ENCODE results near the gene SOX12.

SOX12 gene

GRCh38 chr20:325045-325888 is at the start of gene SOX12:
Gene SOX12 (plus strand): TSS chr20:325552. CDS start chr20:325925, 373 bp downstream.
- DNase-seq: peak; percentile 98

DNA sequence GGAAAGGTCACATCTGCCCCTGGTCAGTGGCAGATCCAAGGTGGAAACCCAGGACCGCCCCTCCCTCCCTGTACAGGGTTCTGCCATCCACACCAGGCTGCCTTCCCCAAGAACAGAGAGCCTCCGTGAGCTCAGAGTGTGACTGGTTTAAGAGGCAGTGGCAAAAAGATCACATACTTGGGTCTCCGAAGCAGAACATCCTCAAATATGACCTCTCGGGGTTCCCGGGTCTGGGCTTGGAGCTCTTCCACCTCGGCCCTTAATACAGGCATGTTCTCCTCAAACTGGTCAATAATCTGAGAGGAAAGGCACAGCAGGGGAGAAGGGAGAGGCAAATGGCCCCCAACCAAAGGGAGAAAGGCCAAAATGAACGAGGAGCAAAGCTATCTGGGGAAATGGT is 49.6 kb upstream of the SOX12 start:
- no peak for DNase-seq

GRCh38 chr20:276620-277495 is 48.5 kb upstream of the SOX12 start:
- DNase-seq: no peak

DNA sequence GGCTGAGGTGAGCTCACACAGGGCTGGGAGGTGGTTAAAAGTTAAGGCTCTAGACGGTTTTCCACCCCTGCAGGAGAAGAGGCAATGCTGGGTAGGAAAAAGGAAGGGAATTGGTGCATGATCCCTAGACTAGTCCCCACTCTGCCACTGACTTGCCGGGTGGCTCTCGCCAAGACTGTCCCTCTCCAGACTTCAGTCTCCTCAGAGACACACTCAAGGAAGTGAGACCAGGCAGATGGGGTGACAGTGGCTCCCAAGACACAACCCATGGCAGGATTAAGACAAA is 47.9 kb upstream of the SOX12 start:
- no peak for DNase-seq

GRCh38 chr20:278181-278580 is 47.2 kb upstream of the SOX12 start:
- no peak for DNase-seq

- no peak for DNase-seq
Measured at GRCh38 chr20:278607-279571, 46.5 kb upstream of the SOX12 start.

- DNase-seq: no peak
Measured at GRCh38 chr20:284172-284571, 41.2 kb upstream of the SOX12 start.

DNA sequence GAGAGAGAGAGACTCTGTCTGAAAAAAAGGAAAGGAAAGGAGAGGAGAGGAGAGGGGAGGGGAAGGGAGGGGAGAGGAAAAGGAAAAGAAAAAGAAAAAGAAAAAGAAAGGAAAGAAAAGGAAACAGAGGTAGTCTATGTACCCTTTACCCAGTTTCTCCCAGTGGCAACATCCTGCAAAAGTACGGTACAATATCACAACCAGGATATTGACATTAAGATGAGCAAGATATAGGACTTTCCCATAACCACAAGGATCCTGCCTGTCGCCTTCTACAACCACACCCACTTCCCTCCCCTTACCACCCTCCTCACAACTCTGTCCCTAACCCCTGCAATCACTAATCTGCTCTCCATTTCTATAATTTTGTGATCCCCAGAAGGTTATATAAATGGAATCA is 38.8 kb upstream of the SOX12 start:
- DNase-seq: no peak

GRCh38 chr20:288956-289692 is 36.2 kb upstream of the SOX12 start:
- DNase-seq: no peak

- DNase-seq: no peak
Measured at GRCh38 chr20:289693-290083, 35.7 kb upstream of the SOX12 start.

DNA sequence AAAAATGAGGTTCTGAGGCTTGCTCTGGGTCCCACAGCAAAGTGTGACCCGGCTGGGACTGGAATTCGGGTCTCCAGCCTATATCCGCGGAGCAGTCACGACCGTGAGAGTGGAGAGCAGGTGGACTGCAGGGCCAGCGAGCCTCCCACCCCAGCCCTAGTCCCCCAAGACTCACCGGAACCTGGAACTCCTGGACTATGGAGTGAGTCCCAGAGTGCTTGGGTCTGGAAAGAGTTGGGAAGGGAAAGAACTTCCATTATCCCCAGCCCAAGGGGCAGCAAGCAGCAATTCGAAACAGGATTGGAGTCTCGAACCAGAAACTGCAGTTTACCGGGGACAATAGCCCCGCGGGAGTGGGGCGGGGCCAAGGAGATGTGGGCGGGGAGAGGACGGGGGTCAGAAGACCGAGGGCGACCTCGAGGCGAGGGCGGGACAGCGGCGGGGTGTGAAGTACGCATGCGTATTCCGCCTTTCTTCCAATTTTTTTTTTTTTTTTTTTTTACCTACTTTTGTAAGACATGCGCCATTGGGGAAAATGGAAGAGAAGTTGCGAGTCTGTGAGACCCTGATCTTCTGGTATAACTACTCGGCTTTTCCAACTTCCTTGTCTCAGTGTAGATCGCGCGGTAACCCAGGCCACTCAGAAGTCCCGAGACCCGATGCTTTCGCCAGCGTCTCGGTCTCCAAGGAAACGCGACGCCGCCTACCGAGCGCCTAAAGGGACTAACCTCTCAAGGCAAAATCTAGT is 35.1 kb upstream of the SOX12 start, which contains the start of gene C20orf96:
Gene C20orf96, minus strand, starts transcription at position 667 of the 748 bp plus-strand sequence. Its CDS starts 140 bp downstream, at position 527.
- peak; percentile 94 for DNase-seq

DNA sequence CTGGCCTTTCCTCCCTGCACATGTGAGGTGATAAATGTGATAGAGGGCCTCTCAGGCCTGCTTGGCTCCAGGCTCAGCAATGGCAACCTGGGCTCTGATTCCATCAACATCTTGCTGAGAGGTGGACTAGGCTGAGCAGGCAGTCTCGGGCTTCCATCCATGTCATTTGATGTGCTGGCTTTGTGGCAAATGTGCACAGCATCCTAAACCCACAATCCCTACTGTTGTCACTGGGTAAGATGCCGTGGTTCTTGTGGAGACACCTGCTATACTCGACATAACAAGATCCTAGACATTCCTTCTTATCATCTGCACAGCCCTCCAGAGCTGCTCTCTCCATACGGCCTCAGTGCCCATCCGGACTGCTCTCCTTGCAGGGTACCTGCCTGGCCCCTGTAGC is 30.8 kb upstream of the SOX12 start:
- DNase-seq: no peak

DNA sequence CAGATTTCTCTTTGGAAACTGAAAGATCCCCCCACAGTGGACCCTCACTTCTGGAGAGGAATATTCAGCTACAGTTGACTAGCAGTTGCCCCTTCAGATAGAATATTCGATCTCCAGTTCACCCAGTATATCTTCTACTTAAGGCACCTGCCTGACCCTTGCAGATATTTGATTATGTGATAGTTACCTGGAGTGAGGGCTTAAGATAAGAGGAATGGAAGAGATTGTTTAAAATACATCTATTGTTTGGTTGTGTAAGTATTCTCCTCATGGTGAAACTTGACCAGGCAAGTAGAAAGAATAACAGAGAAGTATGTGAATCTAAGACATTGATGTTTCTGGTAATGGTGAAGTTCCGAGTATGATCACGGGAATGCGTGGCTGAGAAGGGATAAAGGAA is 29.5 kb upstream of the SOX12 start:
- no peak for DNase-seq

DNA sequence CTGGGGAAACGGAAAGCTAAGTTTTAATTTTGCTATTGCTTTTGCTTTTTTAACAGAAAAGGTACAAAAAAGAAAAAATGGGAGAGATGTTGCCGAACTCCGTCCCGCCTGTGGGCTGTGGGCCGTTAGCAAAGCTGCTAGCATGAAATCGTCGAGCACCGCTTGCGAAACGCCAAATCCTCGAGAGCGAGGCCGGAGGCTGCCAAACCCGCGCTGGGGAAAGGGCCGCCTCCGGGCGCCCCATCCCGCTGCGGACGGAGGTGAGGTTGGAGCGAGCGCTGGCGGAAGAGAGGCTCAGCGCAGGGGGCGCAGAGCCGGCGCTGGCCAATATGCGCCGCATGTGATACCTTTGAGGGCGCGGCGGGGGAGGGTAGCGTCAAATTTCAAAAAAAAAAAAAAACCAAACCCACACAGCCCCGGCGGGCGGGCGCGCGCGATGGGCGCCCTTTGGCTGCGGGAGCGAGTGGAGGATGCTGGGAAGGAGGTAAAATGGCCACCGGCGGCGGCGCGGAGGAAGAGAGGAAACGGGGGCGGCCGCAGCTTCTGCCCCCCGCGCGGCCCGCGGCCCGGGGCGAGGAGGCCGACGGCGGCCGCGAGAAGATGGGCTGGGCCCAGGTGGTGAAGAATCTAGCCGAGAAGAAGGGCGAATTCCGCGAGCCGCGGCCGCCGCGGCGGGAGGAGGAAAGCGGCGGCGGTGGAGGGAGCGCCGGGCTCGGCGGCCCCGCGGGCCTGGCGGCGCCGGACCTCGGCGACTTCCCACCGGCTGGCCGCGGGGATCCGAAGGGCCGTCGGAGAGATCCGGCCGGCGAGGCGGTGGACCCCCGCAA is 28.0 kb upstream of the SOX12 start, which contains the start of gene ZCCHC3:
Gene ZCCHC3, plus strand, starts transcription at position 473 of the 827 bp plus-strand sequence. Its CDS starts 17 bp downstream, at position 490.
- peak; percentile 89 for DNase-seq

GRCh38 chr20:297925-298775 is 27.2 kb upstream of the SOX12 start:
- DNase-seq: peak; percentile 59

DNA sequence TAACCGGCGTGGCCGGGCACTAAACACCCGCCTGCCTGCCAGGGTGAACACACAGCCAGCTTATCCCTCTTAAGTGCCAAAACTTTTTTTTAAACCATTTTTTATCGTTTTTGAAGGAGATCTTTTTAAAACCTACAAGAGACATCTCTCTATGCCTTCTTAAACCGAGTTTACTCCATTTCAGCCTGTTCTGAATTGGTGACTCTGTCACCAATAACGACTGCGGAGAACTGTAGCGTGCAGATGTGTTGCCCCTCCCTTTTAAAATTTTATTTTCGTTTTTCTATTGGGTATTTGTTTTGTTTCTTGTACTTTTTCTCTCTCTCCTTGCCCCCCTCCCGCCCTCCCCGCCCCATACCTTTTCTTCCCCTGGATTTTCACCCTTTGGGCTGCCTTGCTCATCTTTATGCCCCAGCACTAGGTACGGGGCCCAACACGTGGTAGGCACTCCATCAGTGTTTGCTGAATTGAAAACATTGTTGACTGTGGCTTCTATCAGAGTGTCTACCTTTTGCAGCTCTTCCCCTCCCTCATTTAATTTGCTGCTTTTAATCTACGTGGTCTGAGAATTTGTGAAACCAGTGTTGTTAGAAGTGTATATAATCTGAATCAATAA is 26.5 kb upstream of the SOX12 start:
- DNase-seq: no peak

DNA sequence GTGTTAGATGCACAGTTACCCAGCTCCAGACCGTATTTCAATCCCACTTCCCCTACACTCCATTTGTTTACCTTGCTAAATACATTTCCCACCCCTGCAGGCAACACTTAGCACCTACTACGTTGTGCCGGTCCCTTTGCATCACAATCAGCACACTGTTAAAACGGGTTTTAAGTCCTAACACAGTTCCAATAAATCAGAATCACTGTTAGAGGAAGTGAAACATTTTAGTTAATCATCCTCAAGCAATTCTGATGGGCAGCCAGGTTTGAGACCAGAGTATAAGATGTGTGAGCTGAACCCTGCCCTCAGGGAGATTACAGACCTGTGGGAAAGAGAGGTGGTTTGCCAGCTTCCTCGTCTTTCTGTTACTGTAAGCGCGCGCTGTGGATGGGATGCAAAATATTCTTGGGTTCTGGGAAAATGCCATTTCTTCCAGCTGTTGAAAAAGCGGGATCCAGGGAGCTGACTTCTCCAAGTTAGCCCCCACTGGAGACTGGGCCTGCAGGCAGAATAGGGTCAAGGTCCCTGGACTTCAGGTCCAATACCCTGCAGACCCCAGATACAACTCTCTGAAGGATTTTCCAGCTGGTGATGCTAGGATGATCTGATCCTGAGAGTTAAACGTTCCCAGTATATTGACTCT is 24.9 kb upstream of the SOX12 start:
- no peak for DNase-seq
